GM08714 (cell line): ENCODE results near the gene KIAA1217.

Experiments
- H3K4me3 ChIP-seq: fragments of 200-500 bp; sonication (Bioruptor generic); 2 replicates; pipeline ENCODE4 v1.5.1; 2014; ENCODE audit warnings: mild to moderate bottlenecking, low read length, inconsistent platforms
- ZNF274 ChIP-seq: IDR thresholded peaks from 2 replicates; pipeline ENCODE4 v1.6.1; 2012; ENCODE audit warnings: mild to moderate bottlenecking, low read depth, low read length

Gene KIAA1217

DNA sequence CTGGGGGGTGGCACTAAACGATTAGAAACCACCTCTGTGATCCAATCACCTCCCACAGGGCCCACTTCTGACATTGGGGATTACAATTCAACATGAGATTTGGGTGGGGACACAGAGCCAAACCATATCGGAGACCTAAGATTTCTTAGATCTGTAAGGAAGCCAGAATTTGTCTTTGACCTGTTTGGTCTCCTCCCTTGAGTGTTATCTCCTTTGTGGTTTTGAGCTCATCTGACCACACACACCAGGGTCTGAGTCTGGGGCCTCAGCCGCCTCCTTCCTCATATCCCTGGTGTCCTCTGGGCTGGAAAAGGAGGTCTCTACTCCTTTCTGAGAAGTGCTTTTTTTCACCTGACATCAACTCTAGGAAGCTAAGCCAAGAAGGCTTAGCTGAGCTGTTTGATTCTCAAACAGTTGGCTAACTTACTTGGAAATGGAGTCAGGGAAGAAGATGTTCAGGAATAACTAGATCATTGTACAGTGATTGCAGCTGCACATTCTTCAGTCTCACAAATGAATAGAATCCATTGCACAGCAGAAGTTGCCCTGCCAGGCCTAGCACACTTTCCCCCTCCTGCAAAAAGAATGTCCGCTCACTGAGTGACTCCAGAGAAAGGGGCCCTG is 347.3 kb downstream of the KIAA1217 start:
- no peak overlapping the region for H3K4me3 ChIP-seq
- TF ChIP-seq ZNF274, result no peak

DNA sequence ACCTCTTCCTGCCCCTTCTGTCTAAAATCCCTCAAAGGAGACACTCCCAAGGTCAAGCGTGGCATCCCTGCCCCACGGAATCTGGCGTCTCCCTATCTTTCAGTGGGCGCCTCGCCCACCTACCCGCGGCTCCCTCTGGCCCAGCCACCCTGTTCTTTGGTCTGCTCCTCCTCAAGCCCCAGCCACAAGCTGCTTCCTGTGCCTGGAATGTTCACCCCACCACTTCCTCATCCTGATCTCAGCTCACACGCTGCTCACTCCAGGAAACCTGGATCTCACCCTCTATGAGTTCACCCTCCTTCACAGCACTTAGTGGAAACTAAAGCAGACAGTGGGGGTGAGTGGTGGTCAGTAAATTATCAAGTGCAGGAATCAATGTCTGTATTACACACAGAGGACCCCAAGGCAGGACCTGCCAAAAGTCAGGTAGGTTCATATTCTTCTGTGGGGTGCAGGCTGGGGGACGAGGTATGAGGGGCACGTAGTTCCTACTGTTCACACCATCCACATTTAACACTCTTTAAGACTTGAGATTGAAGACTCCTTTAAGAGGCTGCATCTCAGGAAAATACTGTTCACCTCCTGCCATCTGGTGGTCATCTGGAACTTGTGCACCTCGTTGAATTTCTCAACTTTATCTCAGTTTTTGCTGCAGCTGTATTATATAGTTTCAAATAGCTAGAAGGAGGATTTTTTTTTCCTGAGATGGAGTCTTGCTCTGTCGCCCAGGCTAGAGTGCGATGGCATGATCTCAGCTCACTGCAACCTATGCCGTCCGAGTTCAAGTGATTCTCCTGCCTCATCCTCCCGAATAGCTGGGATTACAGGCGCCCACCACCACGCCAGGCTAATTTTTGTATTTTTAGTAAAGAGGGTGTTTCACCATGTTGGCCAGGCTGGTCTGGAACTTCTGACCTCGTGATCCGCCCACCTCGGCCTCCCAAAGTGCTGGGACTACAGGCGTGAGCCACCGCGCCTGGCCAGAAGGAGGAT is 348.1 kb downstream of the KIAA1217 start:
- no peak for TF ChIP-seq ZNF274
- H3K4me3 ChIP-seq, result no peak overlapping the region

DNA sequence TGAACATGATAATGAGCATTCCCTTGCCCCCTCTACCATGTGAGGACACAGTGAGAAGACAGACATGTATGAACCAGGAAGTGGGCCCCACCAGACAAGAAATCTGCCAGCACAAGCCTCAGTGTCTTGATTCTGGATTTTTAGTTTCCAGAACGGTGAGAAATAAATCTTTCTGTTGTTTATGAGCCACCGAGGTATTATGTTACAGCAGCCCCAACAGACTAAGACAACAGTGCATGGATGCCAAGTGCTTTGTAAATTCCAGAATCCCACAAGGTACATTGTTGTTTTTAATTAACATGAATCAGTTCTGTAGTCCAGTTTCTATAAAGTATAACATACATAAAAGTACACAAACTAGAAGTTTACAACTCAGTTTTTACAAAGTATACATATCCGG is 352.5 kb downstream of the KIAA1217 start:
- no peak for TF ChIP-seq ZNF274
- H3K4me3 ChIP-seq, result no peak overlapping the region

DNA sequence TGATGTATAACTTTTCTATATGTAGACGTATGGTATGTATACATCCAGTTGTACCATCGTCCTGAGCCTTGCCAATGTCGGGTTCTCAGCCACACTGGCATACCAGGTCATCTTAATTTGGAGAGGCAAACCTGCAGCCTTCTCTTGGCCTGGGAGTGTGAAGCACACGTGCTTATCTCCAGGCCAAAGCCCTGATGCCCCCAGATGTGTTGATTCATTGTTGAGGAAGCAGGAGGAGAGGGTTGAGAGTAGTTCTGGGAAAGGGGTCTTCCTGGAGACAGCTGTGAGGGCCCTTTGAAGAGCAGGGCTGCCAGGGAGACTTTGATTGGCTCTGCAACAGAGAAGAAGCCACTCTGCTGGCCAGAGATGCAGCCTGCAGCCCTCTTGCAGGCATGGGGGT is 359.1 kb downstream of the KIAA1217 start:
- TF ChIP-seq ZNF274, result no peak
- no peak overlapping the region for H3K4me3 ChIP-seq

DNA sequence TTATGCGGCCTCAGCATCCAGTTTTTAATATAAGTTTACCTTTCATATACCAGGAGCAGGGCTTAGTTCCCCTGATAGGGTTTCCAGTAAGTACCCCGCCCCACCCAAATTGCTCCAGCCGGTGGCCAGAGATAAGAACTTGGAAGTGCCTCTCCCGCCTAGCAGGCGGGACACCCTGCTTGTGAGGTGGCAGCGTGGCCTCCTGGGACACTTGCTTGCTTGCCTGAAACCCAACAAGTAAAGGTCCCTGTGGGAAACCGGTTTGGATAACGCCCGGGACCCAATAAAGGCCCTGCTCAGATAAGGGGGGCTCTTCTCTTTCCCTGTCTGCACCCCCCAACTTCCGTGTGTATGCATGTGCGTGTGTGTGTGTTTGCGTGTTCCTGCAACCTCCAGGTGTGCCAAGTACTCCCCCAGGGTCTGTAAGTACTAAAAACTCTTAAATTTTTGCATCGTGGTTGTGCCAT is 360.4 kb downstream of the KIAA1217 start:
- no peak for TF ChIP-seq ZNF274

DNA sequence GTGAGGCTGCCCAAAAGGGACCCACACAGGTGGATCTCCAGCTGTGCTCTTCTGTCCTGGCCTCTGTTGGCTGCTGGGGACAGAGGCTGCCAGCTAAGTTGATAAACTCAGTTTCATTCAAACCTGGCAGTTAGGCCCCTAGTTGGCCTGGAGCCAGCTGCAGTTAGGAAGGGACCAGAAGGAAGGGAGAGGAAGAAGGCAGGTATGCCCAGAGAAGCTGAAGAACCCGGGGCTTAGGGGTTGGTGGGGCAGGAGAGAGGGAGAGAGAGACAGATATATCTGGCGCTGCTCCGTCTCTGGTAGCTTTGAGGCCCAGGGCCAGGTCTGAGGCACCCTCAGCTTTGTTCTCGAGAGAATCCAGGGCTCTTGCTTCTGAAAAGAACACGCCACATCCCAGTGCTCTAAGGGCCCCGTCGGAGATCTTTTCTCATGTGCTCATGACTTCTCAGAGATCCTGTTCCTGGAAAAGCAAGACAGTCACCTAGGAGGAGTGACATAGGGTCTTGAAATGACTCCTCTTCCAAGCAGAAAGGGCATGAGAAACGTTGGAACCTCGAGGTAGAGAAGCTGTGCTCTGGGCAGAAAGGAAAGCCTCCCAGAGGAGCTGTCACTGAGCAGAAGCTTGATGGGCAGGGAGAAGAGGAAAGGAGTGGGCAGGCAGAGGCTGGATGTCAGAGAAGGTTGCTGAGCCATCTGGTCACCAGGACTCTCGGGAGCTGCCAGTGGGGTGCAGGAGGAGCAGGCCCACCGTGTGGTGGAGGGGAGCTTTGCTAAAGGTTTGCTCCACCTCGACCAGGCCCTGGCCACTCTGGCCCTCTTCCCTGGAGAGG is 361.1 kb downstream of the KIAA1217 start:
- H3K4me3 ChIP-seq, result no peak overlapping the region
- no peak for TF ChIP-seq ZNF274

More for the DNA sequence above, 360.4 kb downstream of the KIAA1217 start:
- H3K4me3 ChIP-seq, result no peak overlapping the region

DNA sequence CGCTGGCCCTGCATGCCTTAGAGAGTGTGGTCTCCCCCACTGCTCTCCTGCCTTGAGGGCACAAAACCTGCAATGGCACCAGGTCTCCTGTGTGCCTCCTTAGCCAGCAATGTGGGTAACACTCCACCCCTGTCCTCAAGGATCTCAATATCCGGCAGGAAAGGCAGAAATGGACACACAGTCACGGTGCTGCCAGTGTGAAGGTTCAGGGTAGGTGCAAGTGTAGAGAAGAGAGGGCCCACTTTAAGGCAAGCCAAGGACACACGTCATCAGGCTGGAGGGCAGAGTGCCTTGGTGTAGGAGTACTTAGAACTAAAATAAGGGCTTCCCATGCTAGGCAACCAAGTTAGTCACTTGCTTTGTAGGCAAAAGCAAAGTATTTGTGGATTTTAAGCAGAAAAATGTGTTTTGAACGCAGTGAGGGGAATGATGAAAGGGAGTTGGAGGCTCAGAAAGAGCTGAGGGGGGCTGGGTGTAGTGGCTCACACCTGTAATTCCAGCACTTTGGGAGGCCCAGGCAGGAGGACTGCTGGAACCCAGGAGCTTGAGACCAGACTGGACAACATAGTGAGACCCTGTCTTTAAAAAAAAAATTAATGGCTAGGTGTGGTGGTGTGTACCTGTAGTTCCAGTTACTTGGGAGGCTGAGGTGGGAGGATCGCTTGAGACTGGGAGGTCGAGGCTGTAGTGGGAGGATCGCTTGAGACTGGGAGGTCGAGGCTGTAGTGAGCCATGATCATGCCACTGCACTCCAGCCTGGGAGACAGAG is 361.9 kb downstream of the KIAA1217 start:
- H3K4me3 ChIP-seq, result no peak overlapping the region
- TF ChIP-seq ZNF274, result no peak

DNA sequence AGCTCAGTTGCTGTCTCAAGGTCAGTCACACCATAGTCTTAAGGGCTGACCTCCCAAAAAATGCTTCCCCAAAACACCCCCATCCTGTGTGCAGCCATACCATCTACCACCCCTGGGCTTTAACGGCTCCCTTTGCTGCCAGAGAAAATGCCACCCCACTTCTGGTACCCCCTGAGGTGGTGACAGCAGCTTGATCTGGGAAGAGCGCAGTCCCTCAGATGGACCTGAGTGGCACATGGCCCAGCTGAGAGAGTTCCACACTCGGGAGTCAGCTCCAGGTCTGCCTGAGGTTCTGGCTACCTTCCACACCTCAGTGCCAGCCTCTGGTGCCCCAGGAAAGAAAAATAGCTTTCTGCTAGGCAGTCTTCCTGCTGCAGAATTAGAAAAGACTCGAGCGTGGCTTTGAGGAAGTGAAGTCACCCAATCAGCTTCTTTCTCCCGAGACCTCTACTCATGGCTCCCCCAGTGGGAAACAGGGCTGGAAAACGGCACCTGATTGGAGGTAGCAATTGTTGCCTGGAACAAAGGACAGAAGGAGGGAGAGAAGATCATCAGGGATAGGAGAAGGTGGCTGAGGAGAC is 363.0 kb downstream of the KIAA1217 start:
- no peak overlapping the region for H3K4me3 ChIP-seq
- no peak for TF ChIP-seq ZNF274

DNA sequence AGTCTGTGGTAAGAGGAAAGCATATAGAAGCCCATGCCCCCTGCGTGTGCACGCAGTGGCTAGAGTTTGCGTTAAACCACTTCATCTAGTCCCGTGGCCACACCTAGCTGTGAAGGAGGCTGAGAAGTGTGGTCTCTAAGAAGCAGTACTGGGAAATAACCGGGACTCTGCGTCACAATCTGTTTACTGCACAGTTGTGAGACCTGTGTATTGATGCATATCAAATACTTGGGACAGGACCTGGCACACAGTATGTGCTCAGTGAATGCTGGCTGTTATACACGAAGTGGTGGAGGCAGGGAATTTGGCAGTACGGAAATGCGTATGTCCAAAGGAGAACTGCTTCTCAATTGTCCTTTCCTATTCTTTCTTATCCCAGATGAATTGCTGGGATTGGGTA is 365.2 kb downstream of the KIAA1217 start:
- no peak overlapping the region for H3K4me3 ChIP-seq
- no peak for TF ChIP-seq ZNF274

DNA sequence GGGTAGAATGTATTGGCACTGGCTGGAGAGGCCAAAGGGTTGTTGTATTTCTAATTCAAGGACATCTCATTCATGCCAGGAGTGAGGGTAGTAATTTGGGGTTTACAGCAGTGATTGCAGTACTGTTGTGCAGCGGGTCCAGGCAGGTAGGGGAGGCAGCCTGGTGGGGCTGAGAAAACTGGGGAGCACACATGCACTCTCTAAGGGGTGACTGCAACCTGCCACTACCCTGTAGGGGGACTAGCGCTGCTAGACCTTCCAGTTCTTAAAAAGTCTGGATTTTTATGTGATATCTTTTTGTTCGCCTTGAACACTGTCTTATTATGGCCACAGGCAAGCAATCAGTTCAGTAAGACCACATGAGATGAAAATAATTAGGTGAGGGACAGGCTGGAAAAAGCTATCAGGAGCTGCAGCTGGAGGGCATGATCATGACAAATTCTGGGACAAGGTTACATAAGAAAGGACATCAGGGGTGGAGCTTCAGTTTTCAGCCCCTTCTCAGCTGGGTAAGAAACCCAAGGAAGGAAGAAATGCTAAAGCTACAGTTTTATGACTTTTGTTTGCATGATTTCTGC is 365.7 kb downstream of the KIAA1217 start:
- no peak for TF ChIP-seq ZNF274

DNA sequence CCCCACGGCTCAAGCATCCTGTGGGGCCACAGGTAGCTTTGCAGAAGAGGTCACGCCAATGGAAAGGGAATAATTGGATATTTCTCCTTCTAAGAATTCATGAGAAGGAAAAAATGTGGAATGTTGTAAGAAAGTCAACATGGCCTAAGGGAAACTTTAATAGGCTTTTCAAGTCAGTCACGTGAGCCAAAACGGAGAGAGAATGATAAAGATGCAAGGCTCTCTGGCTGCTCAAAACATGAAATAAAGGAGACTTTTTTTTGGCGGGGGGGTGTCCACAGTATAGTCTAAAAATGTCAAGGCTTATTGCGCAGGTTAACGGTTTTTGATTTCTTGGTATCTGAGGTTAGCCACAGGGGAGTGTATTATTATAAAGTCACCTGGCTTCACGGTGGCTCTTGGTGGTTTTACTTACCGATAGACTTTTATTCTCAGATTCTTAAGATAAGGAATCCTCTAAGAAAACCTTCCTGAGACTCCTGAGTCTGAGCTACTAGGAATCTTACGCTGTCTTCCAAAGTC is 366.6 kb downstream of the KIAA1217 start:
- H3K4me3 ChIP-seq, result no peak overlapping the region
- TF ChIP-seq ZNF274, result no peak

More for the DNA sequence above, 365.7 kb downstream of the KIAA1217 start:
- H3K4me3 ChIP-seq, result no peak overlapping the region

DNA sequence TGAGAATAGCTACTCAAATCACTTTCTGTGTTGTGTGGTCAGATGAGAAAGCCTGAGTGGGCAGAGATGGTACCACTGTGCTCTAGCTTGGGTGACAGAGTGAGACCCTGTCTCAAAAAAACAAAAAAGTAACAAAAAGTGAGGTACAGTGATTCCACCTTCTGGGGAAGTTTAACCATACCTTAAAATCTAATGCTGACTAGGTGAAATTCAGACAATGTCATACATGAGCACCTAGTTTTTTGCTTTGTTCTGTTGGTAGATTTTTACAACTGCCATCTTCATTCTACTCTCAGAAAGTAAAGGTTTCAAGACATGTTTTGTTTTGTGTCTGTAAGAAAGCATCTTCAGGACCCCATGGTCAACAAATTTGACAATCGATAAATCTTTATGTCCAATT is 370.5 kb downstream of the KIAA1217 start:
- no peak overlapping the region for H3K4me3 ChIP-seq
- no peak for TF ChIP-seq ZNF274
